Chondrocyte (in vitro differentiated cells): Measurements from ENCODE around the gene DNM1L. TPM values are rescaled to one million over a fixed set of nuclear protein-coding genes. Genes with fewer than 3 reads are reported as not detected.
A peak's percentile ranks its signal among the peaks of the same experiment; 100 is the strongest.

Experiments
- DNase-seq: peaks from one replicate; pipeline ENCODE4 v3.0.0; 2021; ENCODE audit warnings: mixed read lengths, low spot score
- H3K27ac Mint-ChIP-seq: one replicate; pipeline ENCODE4 v1.8.0; 2021; ENCODE audit warnings: mild to moderate bottlenecking, moderate library complexity, mixed read lengths; ENCODE audit not compliant: unreplicated experiment
- H3K27me3 Mint-ChIP-seq: 2 replicates; pipeline ENCODE4 v1.8.0; 2021; ENCODE audit warnings: low read depth, mixed read lengths
- H3K36me3 Mint-ChIP-seq: 2 replicates; pipeline ENCODE4 v1.8.0; 2021; ENCODE audit warnings: low read depth, mixed read lengths
- H3K4me1 Mint-ChIP-seq: 2 replicates; pipeline ENCODE4 v1.8.0; 2021; ENCODE audit warnings: low read depth, mild to moderate bottlenecking, mixed read lengths
- H3K4me3 Mint-ChIP-seq: one replicate; pipeline ENCODE4 v1.8.0; 2021; ENCODE audit warnings: mild to moderate bottlenecking, moderate library complexity, mixed read lengths; ENCODE audit not compliant: unreplicated experiment
- H3K9me3 Mint-ChIP-seq: 2 replicates; pipeline ENCODE4 v1.8.0; 2021; ENCODE audit warnings: low read depth, mixed read lengths
- CTCF ChIP-seq: fragments of 200-600 bp; sonication (generic); IDR thresholded peaks from 2 replicates; pipeline ENCODE4 v1.5.0; 2021; ENCODE audit warnings: antibody characterized with exemption, mild to moderate bottlenecking, moderate library complexity
- long read RNA-seq: library from polyadenylated mRNA; stranded (forward); transcript quantifications from one replicate; pipeline ENCODE4 v2.0.0, GENCODE V29; 2021
- total RNA-seq: library from RNA; stranded (reverse); gene quantifications from 3 replicates; pipeline ENCODE4 v1.2.1, GENCODE V29; 2021

Gene DNM1L
- 59.8 to 67.0 TPM (median 63.1 TPM) in 3 replicates for total RNA-seq
- long read RNA-seq, full-length matches to known transcripts = 80 of 87 reads
- long read RNA-seq, partial matches to known transcripts = 1 of 87 reads
- long read RNA-seq, other reads (novel, unspliced or antisense) = 6 of 87 reads

- Mint-ChIP-seq H3K4me3 (peak within 1 kb of the TSS; percentile 71), H3K27ac (peak within 1 kb of the TSS; percentile 92), H3K36me3 (peaks cover 2% of the 10 kb centered on the region), H3K4me1 (peaks cover 26% of the 10 kb centered on the region), H3K27me3 (no peaks in the 10 kb centered on the region), H3K9me3 (no peaks in the 10 kb centered on the region)
- TF ChIP-seq CTCF = peak; percentile 40
- DNase-seq = peak; percentile 97
These were observed at the start of gene DNM1L for GRCh38 chr12:32679091-32679919. DNM1L (plus strand) TSS chr12:32679301; CDS start chr12:32679364, 63 bp downstream.

- Mint-ChIP-seq H3K27ac (no peak overlapping the region), H3K9me3 (no peaks in the 10 kb centered on the region), H3K4me3 (no peak overlapping the region), H3K4me1 (no peaks in the 10 kb centered on the region), H3K27me3 (no peaks in the 10 kb centered on the region), H3K36me3 (peaks cover 11% of the 10 kb centered on the region)
- TF ChIP-seq CTCF = no peak
- DNase-seq = no peak
These were observed 37.7 kb upstream of the DNM1L start for GRCh38 chr12:32641287-32641901.

- no peak overlapping the region for H3K27ac Mint-ChIP-seq
- peaks cover 2% of the 10 kb centered on the region for H3K36me3 Mint-ChIP-seq
- no peaks in the 10 kb centered on the region for H3K4me1 Mint-ChIP-seq
- H3K9me3 Mint-ChIP-seq = no peaks in the 10 kb centered on the region
- DNase-seq = no peak
- no peak for TF ChIP-seq CTCF
- H3K4me3 Mint-ChIP-seq = no peak overlapping the region
- no peaks in the 10 kb centered on the region for H3K27me3 Mint-ChIP-seq
These were observed 34.7 kb upstream of the DNM1L start for GRCh38 chr12:32644431-32644830.

DNA sequence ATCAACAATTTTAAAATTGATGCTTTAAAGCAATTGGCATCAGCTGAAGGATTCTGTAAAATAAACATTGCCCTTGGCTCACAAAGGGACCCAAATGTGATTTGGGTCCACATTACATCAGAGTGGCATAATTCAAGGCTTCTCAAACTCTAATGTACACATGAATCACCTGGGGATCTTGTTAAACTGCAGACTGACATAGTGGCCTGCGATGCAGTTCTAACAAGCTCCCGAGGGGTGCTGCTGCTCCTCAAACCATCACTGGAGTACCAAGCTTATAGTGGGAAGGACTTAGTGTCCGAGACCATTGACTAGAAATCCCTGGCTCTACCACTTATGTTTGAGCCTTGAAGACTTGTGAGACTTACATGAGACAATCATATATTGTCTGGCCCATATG is 31.8 kb upstream of the DNM1L start:
- no peak overlapping the region for H3K27ac Mint-ChIP-seq
- no peak overlapping the region for H3K4me3 Mint-ChIP-seq
- DNase-seq = no peak

More for the DNA sequence above, 31.8 kb upstream of the DNM1L start:
- Mint-ChIP-seq H3K27me3 (no peaks in the 10 kb centered on the region), H3K4me1 (peaks cover 4% of the 10 kb centered on the region), H3K36me3 (no peaks in the 10 kb centered on the region), H3K9me3 (no peaks in the 10 kb centered on the region)
- TF ChIP-seq CTCF = no peak
